Measurements from ENCODE around the gene ALDH5A1.

- no peak for TF ChIP-seq CTCF (IDR thresholded peaks at IDR 0.05)
- TF ChIP-seq POLR2A (IDR thresholded peaks at IDR 0.05) = no peak
Measured at GRCh38 chr6:24576447-24576846, 81.7 kb downstream of the ALDH5A1 start.

Data from lower leg skin (tissue), 3 donors.